ENCODE measurements around the gene CCDC92. TPM values are rescaled to one million over a fixed set of nuclear protein-coding genes. Genes with fewer than 3 reads are reported as not detected.

CCDC92 gene
- total RNA-seq, 2 experiments from 2014 or later, result 11.5 to 12.7 TPM

- Mint-ChIP-seq H3K4me3 (peak overlapping the region; percentile 96), H3K4me1 (ENCODE audit: low read depth) (peaks cover 42% of the 10 kb centered on the region), H3K36me3 (ENCODE audit: low read depth) (peaks cover 19% of the 10 kb centered on the region), H3K27me3 (no peaks in the 10 kb centered on the region), H3K27ac (peak overlapping the region; percentile 90), H3K9me3 (no peaks in the 10 kb centered on the region)
- ChIA-PET POLR2A (no interaction called here), CTCF (interaction anchor here (1.0 kb wide), 1 partner anchor 9 kb away, joined by 3 read pairs; no protein-coding TSS in a partner anchor)
- DNase-seq (peak in 12 of 14 experiments; percentile 4 to 59 (median 12)), ATAC-seq (ENCODE audit: poor library complexity) (no peak)
- H3K36me3 ChIP-seq (ENCODE audit: insufficient read depth, low read length), result peaks cover 3% of the 10 kb centered on the region
- intact Hi-C loops (cut with DNase I, micrococcal nuclease), result loop anchor here (2.0 to 10.0 kb wide), 4 partner anchors 41 to 1739 kb away; partner anchors contain the start of genes DHX37 (in 1 of the 2) and NCOR2 (in 1 of the 2)
- no peak for TF ChIP-seq CTCF (IDR thresholded peaks at IDR 0.05)
- no peaks in the 10 kb centered on the region for H3K9me3 ChIP-seq (ENCODE audit: control insufficient read depth in 1 of 2, insufficient read depth in 1 of 2, low read length in 2 of 2)
- H3K27ac ChIP-seq (ENCODE audit: low read depth in 1 of 2, low read length in 2 of 2), result no peak overlapping the region
- H3K4me3 ChIP-seq (ENCODE audit: low read length), result peak overlapping the region; percentile 58
- peaks cover 13% of the 10 kb centered on the region for H3K4me1 ChIP-seq (ENCODE audit: insufficient read depth, low read length)
- H3K27me3 ChIP-seq (ENCODE audit: control insufficient read depth in 1 of 2, insufficient read depth in 2 of 2, low read length in 2 of 2), result no peaks in the 10 kb centered on the region
Measured at GRCh38 chr12:123973552-123974341, 1.1 kb upstream of the CCDC92 start.

GRCh38 chr12:123971770-123972456 lies 718 bp downstream of the CCDC92 start:
- Mint-ChIP-seq H3K36me3 (ENCODE audit: low read depth) (peaks cover 19% of the 10 kb centered on the region), H3K4me3 (peak overlapping the region; percentile 97), H3K27me3 (no peaks in the 10 kb centered on the region), H3K9me3 (no peaks in the 10 kb centered on the region), H3K4me1 (ENCODE audit: low read depth) (peaks cover 48% of the 10 kb centered on the region), H3K27ac (peak overlapping the region; percentile 91)
- ChIA-PET CTCF (interaction anchor here (2.0 kb wide), 1 partner anchor 67 kb away, joined by 6 read pairs; no protein-coding TSS in a partner anchor), POLR2A (interaction anchor here (0.7 to 2.4 kb wide), 7 partner anchors 10 to 739 kb away, joined by 3 to 13 read pairs (median 5); partner anchors contain the start of genes ATP6V0A2, MPHOSPH9 and MTRFR)
- H3K9me3 ChIP-seq (ENCODE audit: control insufficient read depth in 1 of 2, insufficient read depth in 1 of 2, low read length in 2 of 2), result no peaks in the 10 kb centered on the region
- peak overlapping the region; percentile 53 for H3K4me3 ChIP-seq (ENCODE audit: low read length)
- DNase-seq, result peak; percentile 9 to 67 (median 26)
- no peaks in the 10 kb centered on the region for H3K27me3 ChIP-seq (ENCODE audit: control insufficient read depth in 1 of 2, insufficient read depth in 2 of 2, low read length in 2 of 2)
- TF ChIP-seq CTCF (IDR thresholded peaks at IDR 0.05), result no peak
- H3K36me3 ChIP-seq (ENCODE audit: insufficient read depth, low read length), result peaks cover 3% of the 10 kb centered on the region
- ATAC-seq (ENCODE audit: poor library complexity), result peak; percentile 25
- intact Hi-C loops (cut with DNase I, micrococcal nuclease), result loop anchor here (1.0 to 10.0 kb wide), 5 partner anchors 40 to 1737 kb away; partner anchors contain the start of genes DHX37 (in 1 of the 2) and NCOR2 (in 1 of the 2)
- H3K27ac ChIP-seq (ENCODE audit: low read depth in 1 of 2, low read length in 2 of 2), result peak overlapping the region in 1 of 2 donors; percentile 38
- peaks cover 13% of the 10 kb centered on the region for H3K4me1 ChIP-seq (ENCODE audit: insufficient read depth, low read length)

- Mint-ChIP-seq H3K36me3 (ENCODE audit: low read depth) (peaks cover 18% of the 10 kb centered on the region), H3K4me3 (peak overlapping the region; percentile 97), H3K27me3 (no peaks in the 10 kb centered on the region), H3K27ac (peak overlapping the region; percentile 91), H3K4me1 (ENCODE audit: low read depth) (peaks cover 48% of the 10 kb centered on the region), H3K9me3 (no peaks in the 10 kb centered on the region)
- TF ChIP-seq CTCF (IDR thresholded peaks at IDR 0.05), result no peak
- Histone ChIP-seq H3K9me3 (ENCODE audit: control insufficient read depth in 1 of 2, insufficient read depth in 1 of 2, low read length in 2 of 2) (no peaks in the 10 kb centered on the region), H3K27me3 (ENCODE audit: control insufficient read depth in 1 of 2, insufficient read depth in 2 of 2, low read length in 2 of 2) (no peaks in the 10 kb centered on the region), H3K4me1 (ENCODE audit: insufficient read depth, low read length) (peaks cover 13% of the 10 kb centered on the region), H3K27ac (ENCODE audit: low read depth in 1 of 2, low read length in 2 of 2) (peak overlapping the region in 1 of 2 donors; percentile 38), H3K36me3 (ENCODE audit: insufficient read depth, low read length) (peaks cover 3% of the 10 kb centered on the region), H3K4me3 (ENCODE audit: low read length) (peak overlapping the region; percentile 53)
- ChIA-PET CTCF (interaction anchor here (2.0 kb wide), 1 partner anchor 66 kb away, joined by 6 read pairs; no protein-coding TSS in a partner anchor), POLR2A (interaction anchor here (0.7 to 2.4 kb wide), 6 partner anchors 9 to 738 kb away, joined by 3 to 13 read pairs (median 5); partner anchors contain the start of genes ATP6V0A2, MPHOSPH9 and MTRFR)
- DNase-seq, result no peak
- no peak for ATAC-seq (ENCODE audit: poor library complexity)
- intact Hi-C loops (cut with DNase I, micrococcal nuclease), result loop anchor here (1.0 to 10.0 kb wide), 4 partner anchors 39 to 1737 kb away; partner anchors contain the start of gene DHX37 (in 1 of the 2)
Measured at GRCh38 chr12:123971449-123971769, 1.2 kb downstream of the CCDC92 start.
